Spleen (tissue), 7 donors: Measurements from ENCODE around the gene HHIP.

ENCODE experiments used
- CTCF ChIP-seq, 11 experiments: fragments of 200-600 bp in 7 of 11; fragments of 450-650 bp in 4 of 11; sonication (generic) in 4 of 11; IDR thresholded peaks in 8 of 11; conservative IDR thresholded peaks in 3 of 11; 1 replicate in 7 of 11; 2 replicates in 4 of 11; pipeline versions ENCODE4 v1.4.0 to v1.8.0; 2016 to 2021; ENCODE audit warnings: antibody characterized with exemption in 11 of 11, inconsistent platforms in 4 of 11, mild to moderate bottlenecking in 1 of 11
- POLR2A ChIP-seq, 3 donors: fragments of 450-650 bp; IDR thresholded peaks; one replicate each; pipeline ENCODE4 v1.5.1; 2017; ENCODE audit warnings: antibody characterized with exemption in 3 of 3, mild to moderate bottlenecking in 1 of 3
- donor health status: DM: no; HTN: no; CAD: no; lungs with moderate emphysema.
- donor health status: DM: no; HTN: no; CAD: no.
- donor health status: DM: no; HTN: no; CAD: no.

GRCh38 chr4:144729175-144729574, 83.2 kb downstream of the HHIP start:
- TF ChIP-seq POLR2A (IDR thresholded peaks at IDR 0.05) (no peak), CTCF (IDR thresholded peaks at IDR 0.05 in 8 of 11, conservative IDR thresholded peaks at IDR 0.05 in 3 of 11) (no peak)
